Esophagus (tissue), 2 donors: ENCODE data around the gene VASH1. TPM values are rescaled to one million over a fixed set of nuclear protein-coding genes. Genes with fewer than 3 reads are reported as not detected.

Source experiments
- H3K27ac ChIP-seq, 2 donors: one replicate each; pipeline ENCODE4 v1.5.1; 2013; ENCODE audit warnings: low read depth in 2 of 2, mild to moderate bottlenecking in 2 of 2, inconsistent platforms in 1 of 2, low read length in 1 of 2, moderate library complexity in 1 of 2
- H3K27me3 ChIP-seq, 2 donors: one replicate each; pipeline ENCODE4 v1.6.1; 2013; ENCODE audit warnings: low read length in 2 of 2, control low read depth in 1 of 2, mild to moderate bottlenecking in 1 of 2; ENCODE audit not compliant: insufficient read depth in 2 of 2, control insufficient read depth in 1 of 2
- H3K36me3 ChIP-seq, 2 donors: one replicate each; pipeline ENCODE4 v1.6.1; 2013; ENCODE audit warnings: low read length in 1 of 2; ENCODE audit not compliant: control insufficient read depth in 2 of 2, insufficient read depth in 2 of 2
- H3K4me1 ChIP-seq, 2 donors: one replicate each; pipeline ENCODE4 v1.6.1; 2013; ENCODE audit warnings: low read length in 1 of 2; ENCODE audit not compliant: control insufficient read depth in 2 of 2, insufficient read depth in 2 of 2
- H3K4me3 ChIP-seq, 2 donors: one replicate each; pipeline ENCODE4 v1.5.1; 2013; ENCODE audit warnings: low read length in 2 of 2, mild to moderate bottlenecking in 2 of 2, low read depth in 1 of 2, moderate library complexity in 1 of 2
- H3K9me3 ChIP-seq, 2 donors: one replicate each; pipeline ENCODE4 v1.6.1; 2013; ENCODE audit warnings: mild to moderate bottlenecking in 2 of 2, low read depth in 1 of 2, low read length in 1 of 2, moderate library complexity in 1 of 2; ENCODE audit not compliant: control insufficient read depth in 2 of 2, insufficient read depth in 1 of 2
- WGBS, 2 donors: extraction: QIAGEN DNeasy Blood & Tissue Kit; methylation state at CpG; one replicate each; pipeline ENCODE4 v1.1.7; 2013; 5-methylcytosine and 5-hydroxymethylcytosine counted together
- polyA plus RNA-seq, 2 donors: library from polyadenylated mRNA; stranded (reverse); fragments of 200-250 nt; gene quantifications; one replicate each; pipeline ENCODE4 v1.2.3, GENCODE V29; 2013
- donor health status: healthy with polysubstance abuse.
- donor health status: Bipolar disorder and iron deficiency.

Gene VASH1
- polyA plus RNA-seq, 2 donors, result 1.9 to 2.4 TPM

DNA sequence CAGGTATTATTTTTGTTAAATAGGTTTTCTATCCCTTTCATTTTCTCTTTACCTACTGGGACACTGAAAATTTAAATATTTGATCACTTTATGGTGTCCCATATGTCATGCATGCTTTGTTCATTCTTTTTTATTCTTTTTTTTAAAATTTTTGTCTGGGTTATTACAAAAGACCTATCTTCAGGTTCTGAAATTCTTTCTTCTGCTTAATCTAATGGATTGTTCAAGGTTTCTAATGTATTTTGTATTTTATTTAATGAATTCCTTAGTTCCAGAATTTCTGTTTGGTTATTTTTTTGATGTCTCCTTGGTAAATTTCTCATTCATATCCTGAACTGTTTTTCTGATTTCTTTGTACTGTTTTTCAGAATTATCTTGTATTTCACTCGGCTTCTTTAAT, 20.2 kb upstream of the VASH1 start:
- H3K36me3 ChIP-seq, result no peaks in the 10 kb centered on the region
- H3K27me3 ChIP-seq, result no peaks in the 10 kb centered on the region
- H3K27ac ChIP-seq, result no peak overlapping the region
- no peak overlapping the region for H3K4me3 ChIP-seq
- H3K9me3 ChIP-seq, result peaks cover 2 to 3% of the 10 kb centered on the region in 2 donors
- H3K4me1 ChIP-seq, result no peaks in the 10 kb centered on the region
- WGBS, 2 donors, result 80 to 86% methylated on average over 1 of the region's 1 CpG

GRCh38 chr14:76742185-76742584, 19.1 kb upstream of the VASH1 start:
- Histone ChIP-seq H3K9me3 (peaks cover 2 to 3% of the 10 kb centered on the region in 2 donors), H3K27me3 (no peaks in the 10 kb centered on the region), H3K4me3 (no peak overlapping the region), H3K4me1 (no peaks in the 10 kb centered on the region), H3K27ac (no peak overlapping the region), H3K36me3 (no peaks in the 10 kb centered on the region)
- WGBS, 2 donors, result 80 to 85% methylated on average over 6 of the region's 6 CpGs

GRCh38 chr14:76742966-76743365, 18.3 kb upstream of the VASH1 start:
- Histone ChIP-seq H3K36me3 (no peaks in the 10 kb centered on the region), H3K4me1 (no peaks in the 10 kb centered on the region), H3K9me3 (peaks cover 2 to 3% of the 10 kb centered on the region in 2 donors), H3K27ac (no peak overlapping the region), H3K27me3 (no peaks in the 10 kb centered on the region), H3K4me3 (no peak overlapping the region)
- 77 to 81% methylated on average over 7 of the region's 7 CpGs for WGBS, 2 donors

- H3K4me3 ChIP-seq, result no peak overlapping the region
- 56 to 57% methylated on average over 6 of the region's 6 CpGs for WGBS, 2 donors
- H3K27me3 ChIP-seq, result no peaks in the 10 kb centered on the region
- H3K9me3 ChIP-seq, result no peaks in the 10 kb centered on the region
- H3K36me3 ChIP-seq, result no peaks in the 10 kb centered on the region
- H3K27ac ChIP-seq, result no peak overlapping the region
- no peaks in the 10 kb centered on the region for H3K4me1 ChIP-seq
These were observed 8.5 kb upstream of the VASH1 start for GRCh38 chr14:76752744-76753143.

DNA sequence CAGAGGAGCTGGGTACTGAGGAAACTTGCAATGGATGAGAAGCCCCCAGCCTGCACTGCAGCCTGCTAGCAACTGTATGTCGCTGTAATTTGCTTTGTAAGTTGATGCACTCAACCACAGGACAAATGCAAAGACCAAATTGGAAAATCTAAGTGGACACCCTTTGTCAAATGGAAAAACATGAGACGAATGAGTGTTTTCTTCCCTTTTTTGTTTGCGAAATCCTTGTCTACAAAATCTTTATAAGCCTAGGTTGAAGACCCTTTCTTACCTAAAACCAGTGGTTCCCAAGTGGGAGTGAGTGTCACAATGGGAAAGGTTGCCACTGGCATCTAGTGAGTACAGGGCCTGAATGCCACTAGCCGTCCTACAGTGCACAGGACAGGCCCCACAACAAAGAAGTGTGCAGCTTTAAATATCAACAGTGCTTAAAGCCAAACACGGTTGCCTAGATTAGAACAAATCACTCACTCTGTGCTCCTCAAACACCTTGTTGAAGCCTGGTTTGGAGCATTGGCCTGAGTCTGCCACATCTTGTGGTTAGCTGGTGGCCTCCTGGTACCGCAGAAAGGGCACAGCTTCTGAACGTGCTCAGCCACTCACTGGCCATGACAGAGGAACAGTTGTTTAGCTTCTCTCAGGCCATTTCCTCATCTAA, 7.6 kb upstream of the VASH1 start:
- WGBS, 2 donors, result 79 to 81% methylated on average over 7 of the region's 7 CpGs
- Histone ChIP-seq H3K4me3 (no peak overlapping the region), H3K27ac (no peak overlapping the region), H3K4me1 (no peaks in the 10 kb centered on the region), H3K9me3 (no peaks in the 10 kb centered on the region), H3K36me3 (no peaks in the 10 kb centered on the region), H3K27me3 (no peaks in the 10 kb centered on the region)

GRCh38 chr14:76754586-76754985, 6.7 kb upstream of the VASH1 start:
- Histone ChIP-seq H3K9me3 (no peaks in the 10 kb centered on the region), H3K36me3 (no peaks in the 10 kb centered on the region), H3K4me1 (no peaks in the 10 kb centered on the region), H3K27me3 (no peaks in the 10 kb centered on the region), H3K27ac (no peak overlapping the region), H3K4me3 (no peak overlapping the region)
- WGBS, 2 donors, result 82% methylated on average over 7 of the region's 7 CpGs

DNA sequence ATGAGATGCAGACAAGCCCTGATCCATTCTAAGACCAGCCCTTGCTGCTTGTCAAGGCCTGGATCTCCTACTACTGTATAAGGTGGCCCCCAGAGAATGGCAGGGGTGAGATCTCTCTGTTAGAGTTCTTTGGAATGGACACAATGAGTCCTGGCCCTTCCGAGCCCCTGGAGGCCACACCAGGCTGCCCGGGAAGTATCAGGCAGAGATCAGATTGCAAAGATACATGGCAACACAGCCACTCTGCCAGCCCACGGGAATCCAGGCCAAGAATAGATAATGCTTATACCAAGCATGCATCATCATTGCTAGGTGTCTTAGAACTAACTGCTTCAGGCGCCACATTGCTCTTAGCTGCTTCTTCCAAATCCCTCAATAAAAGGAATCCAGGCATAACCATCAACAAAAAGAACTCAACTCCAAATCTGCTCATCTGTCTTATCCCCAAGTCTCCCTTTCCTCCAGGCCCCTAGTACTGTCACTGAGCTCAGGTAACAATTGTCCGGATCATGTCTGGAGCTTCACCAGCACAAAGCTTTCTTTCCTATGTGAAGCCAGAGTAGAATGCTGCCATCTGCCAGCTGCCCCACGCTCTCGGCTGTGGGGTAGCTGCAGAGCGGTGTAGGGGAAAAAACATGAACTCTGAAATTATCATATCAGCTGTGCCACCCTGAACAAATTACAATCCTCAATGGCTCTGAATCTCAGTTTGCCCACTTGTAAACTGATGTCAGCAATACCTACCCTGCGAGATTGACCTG, 5.5 kb upstream of the VASH1 start:
- H3K9me3 ChIP-seq, result no peaks in the 10 kb centered on the region
- H3K27ac ChIP-seq, result no peak overlapping the region
- H3K27me3 ChIP-seq, result no peaks in the 10 kb centered on the region
- H3K4me1 ChIP-seq, result no peaks in the 10 kb centered on the region
- no peak overlapping the region for H3K4me3 ChIP-seq
- WGBS, 2 donors, result 73% methylated on average over 9 of the region's 9 CpGs
- no peaks in the 10 kb centered on the region for H3K36me3 ChIP-seq

DNA sequence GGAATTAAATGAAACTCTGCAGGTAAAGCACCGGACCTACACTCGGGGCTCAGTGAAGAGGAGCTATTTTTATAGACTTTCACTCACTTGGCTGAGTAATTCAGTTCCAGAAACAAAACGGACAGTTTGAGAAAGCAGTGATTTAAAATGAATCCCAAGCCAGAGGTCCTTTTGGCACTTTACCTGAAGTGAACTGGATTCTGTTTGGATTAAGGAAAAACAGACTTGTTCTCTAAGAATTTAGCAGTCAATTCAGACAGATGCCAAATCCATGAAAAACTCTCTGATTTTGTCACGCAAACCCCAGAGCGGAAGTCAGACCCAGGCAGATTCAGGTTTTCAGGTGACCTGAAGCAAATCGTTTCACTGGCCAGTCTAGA, 4.9 kb upstream of the VASH1 start:
- Histone ChIP-seq H3K4me3 (no peak overlapping the region), H3K27me3 (no peaks in the 10 kb centered on the region), H3K27ac (no peak overlapping the region), H3K9me3 (no peaks in the 10 kb centered on the region), H3K4me1 (peaks cover 0 to under 1% of the 10 kb centered on the region in 2 donors), H3K36me3 (no peaks in the 10 kb centered on the region)
- 81 to 82% methylated on average over 6 of the region's 6 CpGs for WGBS, 2 donors

- H3K9me3 ChIP-seq, result no peaks in the 10 kb centered on the region
- no peaks in the 10 kb centered on the region for H3K27me3 ChIP-seq
- no peaks in the 10 kb centered on the region for H3K36me3 ChIP-seq
- WGBS, 2 donors, result 76 to 85% methylated on average over 4 of the region's 4 CpGs
- H3K4me3 ChIP-seq, result no peak overlapping the region
- peaks cover 0 to 3% of the 10 kb centered on the region in 2 donors for H3K4me1 ChIP-seq
- no peak overlapping the region for H3K27ac ChIP-seq
These were observed 1.7 kb upstream of the VASH1 start for GRCh38 chr14:76759589-76759988.
